HG02981 (cell line): ENCODE data around the gene SNX30.

Experiments used
- ATAC-seq: cut with Tn5 transposase; IDR thresholded peaks from one replicate; pipeline ENCODE4 v1.9.1; 2021; ENCODE audit warnings: mild to moderate bottlenecking, moderate library complexity; ENCODE audit not compliant: unreplicated experiment

SNX30 gene

DNA sequence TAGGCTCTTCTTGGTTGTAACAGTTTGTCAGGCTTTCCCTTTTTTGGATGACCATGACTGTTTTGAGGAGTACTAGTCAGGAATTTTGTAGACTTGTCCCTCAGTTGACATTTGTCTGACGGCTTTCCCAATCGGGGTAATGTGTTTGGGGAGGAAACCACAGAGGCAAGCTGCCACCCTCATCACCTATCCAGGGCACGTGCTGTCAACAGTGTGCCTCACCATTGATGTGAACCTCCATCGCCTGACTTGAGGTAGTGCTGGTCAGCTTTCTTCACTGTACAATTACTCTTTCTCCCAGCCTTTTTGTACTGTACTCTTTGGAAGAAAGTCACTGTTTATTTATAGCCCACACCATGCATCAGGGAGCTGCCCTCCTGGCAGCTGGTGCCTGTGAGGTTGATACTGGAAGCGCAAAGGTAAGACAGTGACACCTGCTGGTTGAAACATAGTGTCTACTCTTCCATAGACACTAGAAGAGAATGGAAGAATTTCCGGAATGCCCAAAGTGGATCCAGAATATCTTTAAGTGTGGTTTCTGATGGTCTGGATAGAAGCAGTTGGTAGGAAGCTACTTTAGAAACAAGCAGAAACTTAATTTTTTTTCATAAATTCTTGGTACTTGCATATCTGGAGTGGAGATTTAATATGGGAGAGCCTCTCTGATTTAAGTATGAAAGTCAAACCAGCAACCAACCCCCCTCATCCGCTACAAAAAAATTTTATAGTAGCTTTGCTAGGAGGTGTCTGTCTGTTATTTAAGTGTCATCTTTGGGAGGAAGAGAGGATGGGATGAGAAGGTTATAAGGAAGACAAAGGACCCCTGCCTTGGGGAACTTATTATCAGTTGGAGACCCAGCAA lies 69.3 kb downstream of the SNX30 start:
- ATAC-seq = no peak

- ATAC-seq = no peak
Observed at GRCh38 chr9:112820881-112821280, 70.3 kb downstream of the SNX30 start.

GRCh38 chr9:112822618-112823017 lies 72.1 kb downstream of the SNX30 start:
- no peak for ATAC-seq

DNA sequence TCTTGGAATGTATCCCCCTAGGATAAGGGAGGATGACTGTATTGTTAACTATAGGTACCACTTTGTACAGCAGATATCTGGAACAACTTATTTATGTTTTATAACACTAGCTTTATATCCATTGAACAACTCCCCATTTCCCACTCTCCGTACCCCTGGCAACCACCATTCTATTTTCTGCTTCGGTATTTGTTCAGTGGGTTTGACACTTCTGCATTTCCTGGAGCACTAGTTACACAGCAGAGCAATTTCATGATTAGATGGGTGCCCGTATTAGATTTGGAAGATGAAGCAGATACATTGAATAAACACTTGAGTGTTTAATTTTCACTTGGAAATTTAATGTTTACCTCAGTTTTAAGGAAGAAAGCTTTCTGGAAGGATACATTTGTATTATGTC lies 72.7 kb downstream of the SNX30 start:
- no peak for ATAC-seq

DNA sequence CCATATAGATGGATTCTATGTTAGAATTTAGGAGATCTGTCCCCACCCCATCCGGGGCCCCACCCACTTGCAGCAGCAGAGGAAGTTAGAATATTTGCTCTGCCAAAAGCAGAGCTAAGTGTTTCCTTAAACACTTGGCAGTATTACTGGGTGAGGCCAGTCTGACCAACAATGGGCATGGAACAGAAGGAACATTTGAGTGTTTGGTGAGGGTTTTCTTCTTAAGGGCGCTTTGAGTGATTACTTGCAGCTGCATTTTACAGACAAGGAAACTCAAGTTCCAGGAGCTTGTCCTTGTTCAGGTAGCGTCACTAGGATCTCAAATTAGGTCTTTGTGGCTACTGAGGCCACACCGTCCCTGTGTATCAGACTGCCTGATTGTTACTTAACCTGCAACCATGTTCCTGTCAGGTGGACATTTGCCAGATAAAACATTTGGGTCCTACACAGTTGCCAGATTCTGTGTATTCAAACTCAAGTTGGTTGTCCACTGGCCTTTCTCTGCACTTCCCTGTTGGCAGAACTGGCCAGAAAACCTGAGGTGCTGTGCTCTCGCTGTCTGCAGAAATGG lies 80.8 kb downstream of the SNX30 start:
- no peak for ATAC-seq

GRCh38 chr9:112831969-112832368 lies 81.4 kb downstream of the SNX30 start:
- ATAC-seq = no peak

GRCh38 chr9:112833081-112833480 lies 82.5 kb downstream of the SNX30 start:
- ATAC-seq = no peak

DNA sequence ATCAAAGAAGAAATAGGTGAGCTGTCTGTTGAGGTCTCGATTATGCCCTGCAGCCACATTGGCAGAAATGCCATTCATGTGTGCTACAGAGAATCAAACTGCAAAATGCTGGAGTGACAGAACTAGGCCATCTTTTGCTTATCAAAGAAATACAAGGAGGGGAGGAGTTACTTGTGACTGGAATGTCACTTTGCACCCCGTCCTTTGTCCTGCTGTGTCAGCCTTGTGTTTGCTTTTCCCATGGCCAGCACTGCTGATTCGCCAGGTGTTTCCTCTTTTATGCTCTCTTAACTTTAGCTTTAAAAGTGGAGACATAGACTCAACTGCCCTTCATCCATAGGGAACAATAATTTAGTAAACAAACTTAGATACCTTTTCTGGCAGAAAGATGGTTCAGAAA lies 85.8 kb downstream of the SNX30 start:
- no peak for ATAC-seq

DNA sequence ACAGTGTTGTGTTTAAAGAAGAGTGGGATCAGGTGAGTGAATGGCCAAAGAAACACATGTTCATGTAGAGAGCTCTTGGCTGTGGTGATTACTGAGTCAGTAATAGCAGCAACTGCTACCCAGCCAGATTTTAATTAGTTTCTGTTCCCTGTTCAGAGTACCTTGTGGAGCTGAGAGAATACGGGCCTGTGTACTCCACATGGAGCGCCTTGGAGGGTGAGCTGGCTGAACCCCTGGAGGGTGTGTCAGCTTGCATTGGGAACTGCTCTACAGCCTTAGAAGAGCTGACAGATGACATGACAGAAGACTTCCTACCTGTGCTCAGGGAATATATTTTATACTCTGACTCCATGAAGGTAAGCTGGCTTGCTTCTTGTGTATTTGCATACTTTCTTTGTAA lies 87.8 kb downstream of the SNX30 start:
- ATAC-seq = no peak

DNA sequence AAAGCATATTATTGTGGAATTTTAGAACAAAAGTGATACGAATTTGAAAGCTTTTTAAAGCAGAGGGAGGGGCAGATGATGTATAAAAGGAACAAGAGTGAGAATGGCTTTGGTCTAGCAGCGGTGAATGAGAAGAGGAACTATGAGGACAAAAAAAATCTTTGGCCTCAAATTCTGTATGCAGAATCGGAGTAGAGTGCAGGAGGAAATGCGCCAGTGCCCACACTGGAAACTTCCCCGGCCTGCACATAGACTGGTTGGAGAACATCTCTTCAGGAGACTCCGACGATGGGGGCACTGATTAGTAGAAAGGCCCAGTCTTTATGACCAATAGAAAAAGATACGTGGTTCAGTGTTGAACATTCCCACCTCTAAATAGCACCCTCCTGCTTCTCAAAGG lies 88.8 kb downstream of the SNX30 start:
- ATAC-seq = no peak

- ATAC-seq = no peak
Observed at GRCh38 chr9:112841261-112841660, 90.7 kb downstream of the SNX30 start.

DNA sequence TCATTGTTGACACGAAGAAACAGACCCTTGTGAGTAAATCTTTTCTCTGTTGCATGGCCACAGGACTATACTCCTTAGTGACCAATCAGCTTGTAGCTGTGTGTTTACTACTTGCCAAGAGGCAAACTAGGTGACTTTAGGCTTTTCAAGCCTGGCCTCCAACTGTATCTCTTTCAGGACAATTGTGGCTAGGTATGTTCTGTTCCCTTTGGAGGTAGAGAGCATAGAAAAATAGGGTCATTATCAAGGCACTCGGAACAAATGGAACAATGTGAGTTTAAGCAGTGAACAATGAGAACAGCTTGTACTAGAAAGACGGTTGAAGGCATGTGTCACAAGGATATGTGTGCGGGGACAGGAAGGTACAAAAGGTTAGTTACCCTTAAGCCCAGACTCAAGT lies 92.0 kb downstream of the SNX30 start:
- ATAC-seq = no peak

DNA sequence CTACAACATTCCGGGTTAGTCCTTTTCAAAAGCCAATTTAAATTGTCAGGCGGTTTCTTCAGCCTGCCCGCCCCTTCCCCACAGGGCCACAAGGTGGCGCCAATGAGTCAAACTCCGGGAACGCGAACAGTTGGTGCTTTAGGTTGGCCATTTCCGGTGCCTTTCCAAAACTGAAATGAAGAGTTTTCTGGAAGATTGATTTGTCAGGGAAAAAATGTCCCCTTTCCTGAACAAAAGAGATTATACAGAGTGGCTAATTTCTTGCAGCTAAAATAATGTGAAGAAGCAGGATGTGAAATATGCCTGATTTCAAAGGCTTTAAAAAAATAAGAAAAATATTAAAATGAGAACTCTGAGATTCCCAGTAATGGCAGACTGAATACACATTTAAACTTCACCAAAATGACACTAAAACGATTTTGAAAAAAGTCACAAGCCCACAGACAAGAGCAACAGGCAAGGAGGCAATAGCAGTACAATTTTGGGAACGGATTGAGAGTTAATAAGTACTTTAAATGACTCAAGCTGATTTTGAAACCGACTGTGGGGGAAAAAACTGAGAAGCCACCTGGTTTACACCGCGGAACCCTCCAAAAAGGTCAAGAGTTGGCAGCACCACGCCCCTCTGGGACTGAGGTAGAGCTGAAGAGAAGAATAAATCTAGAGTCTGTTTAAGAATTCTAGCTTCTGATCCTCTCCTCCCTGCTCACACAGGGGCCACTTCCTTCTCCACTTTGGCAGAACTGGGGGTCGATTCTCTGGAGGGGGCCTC lies 94.4 kb downstream of the SNX30 start:
- ATAC-seq = peak; percentile 91

- ATAC-seq = no peak
Observed at GRCh38 chr9:112846528-112847488, 96.2 kb downstream of the SNX30 start.

- ATAC-seq = no peak
Observed at GRCh38 chr9:112848316-112849151, 98.0 kb downstream of the SNX30 start.

DNA sequence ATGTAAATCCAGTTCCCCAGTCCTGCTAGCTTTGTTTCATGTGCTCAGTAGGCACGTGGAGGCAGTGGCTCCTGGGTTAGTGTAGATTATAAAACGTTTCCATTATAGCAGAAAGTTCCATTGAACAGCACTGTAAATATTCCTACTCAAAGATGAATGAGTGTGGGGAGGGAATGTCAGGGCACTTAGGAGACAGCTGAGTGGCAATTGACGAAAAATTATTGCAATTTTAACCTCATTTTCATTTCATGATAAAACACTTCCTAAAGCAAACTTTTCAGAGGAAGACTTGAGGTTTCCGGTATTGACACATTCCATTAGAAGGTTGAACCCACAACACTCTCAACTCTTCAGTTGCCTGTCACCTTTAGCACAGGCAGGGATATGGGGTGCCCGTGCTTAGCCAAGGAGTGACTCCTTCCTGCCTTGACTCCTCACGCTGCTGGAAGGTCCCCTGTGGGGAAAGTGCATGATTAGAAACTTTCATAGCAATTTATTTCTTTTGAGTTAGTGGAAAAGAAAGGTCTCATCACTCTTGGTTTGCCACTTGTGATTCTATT lies 98.9 kb downstream of the SNX30 start:
- ATAC-seq = no peak

DNA sequence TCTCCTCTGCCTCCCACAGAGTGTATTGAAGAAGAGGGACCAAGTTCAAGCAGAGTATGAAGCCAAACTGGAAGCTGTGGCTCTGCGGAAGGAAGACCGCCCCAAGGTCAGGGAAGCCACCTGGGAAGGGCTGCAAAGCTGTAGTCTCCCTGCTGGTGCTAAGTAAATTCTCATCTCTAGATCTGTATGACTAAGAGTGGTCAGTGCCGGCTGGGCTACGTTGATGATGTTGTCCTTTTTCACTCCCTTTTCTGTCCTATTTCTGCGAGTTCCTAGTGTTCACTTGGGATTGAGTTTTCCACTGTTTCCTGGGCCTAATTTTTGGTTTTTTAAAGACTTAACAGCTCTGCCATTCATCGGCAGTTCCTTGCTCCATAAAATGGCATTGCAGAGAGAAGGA lies 100.3 kb downstream of the SNX30 start:
- no peak for ATAC-seq

DNA sequence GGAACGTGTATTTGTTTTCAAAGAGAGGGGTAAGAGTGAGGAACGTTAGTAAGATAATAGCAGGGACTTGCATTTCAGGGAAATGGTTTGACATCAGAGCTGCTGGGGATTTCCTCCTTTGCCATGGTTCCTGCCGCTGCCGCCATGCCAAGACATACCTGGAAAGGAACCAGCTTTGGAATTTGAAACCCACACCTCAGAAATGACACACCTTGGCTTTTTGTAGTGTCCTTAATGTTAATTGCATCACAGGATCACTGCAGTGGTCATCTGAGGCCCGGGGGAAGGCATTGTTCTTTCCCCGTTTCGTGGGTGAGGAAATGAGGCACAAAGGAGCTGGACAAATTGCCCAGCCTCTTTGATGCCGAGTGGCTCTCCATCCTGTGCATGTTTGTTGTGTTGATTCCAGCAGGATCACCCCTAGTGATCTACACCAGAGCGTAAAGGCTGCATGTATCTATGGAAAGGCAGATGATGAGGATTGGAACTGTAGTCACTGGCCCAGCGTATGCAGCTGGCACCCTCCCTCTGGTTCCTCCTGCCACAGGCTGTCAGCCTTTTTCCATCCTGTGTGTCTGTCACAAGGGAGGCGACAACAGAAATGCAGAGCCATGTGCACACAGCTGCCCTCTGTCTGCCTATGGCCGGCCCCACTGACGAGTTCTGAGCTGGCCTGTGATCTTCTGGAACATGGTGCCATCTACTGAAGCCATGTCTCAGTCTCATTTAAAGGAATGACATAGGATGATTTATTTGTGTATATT lies 102.4 kb downstream of the SNX30 start:
- no peak for ATAC-seq
